Measurements from ENCODE around the gene TMEM151B. TPM values are rescaled to one million over a fixed set of nuclear protein-coding genes. Genes with fewer than 3 reads are reported as not detected.

TMEM151B gene
- total and polyA plus RNA-seq, 2 of the 13 experiments (the other 11 are each of a cell fraction or from before 2014, with no cell fraction given): not detected

DNA sequence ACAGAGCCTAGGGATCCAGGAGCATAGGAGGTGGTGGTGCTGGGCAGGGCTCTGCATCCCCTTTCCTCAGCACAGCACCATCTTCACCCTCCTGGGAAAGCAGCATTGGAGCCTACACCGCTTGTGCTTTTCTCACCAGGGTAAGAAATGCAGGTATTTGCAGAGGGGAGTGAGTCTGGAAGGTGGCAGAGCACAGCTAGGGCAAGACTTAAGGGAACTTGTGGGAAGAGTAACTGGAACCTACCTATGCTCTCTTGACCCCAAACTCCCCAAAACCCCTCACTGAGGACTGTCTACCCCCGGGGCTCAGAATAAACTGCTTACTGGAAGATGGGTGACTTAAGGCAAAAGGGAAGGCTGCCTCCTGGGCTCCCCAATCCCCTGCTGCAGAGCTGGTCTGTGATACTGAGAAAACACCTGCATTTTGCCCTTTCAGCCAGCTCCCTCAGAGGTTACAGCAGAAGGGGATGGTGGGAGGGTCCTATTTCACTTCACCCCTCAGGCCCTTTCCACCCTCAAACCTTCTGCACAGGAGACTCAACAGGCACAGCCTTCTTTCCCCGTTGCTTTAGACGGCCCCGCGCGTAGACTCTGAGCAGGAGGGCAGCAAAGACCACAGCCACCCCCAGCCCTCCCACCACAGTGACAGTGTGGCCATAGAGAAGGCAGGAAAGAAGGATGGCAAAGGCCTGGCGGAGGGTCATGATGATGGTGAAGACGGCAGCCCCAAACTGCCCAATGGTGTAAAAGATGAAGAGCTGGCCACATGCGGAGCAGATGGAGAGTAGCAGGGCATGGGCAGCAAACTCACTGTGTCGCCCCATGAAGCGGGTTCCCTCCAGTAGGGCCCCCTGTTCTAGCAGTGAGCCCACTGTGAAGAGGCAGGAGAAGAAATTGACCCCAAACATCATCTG, 15.8 kb upstream of the TMEM151B start (continued):
- TF ChIP-seq ZNF577 (CRISPR knock-in tag; IDR thresholded peaks at IDR 0.05; ENCODE audit: borderline replicate concordance, low read depth) (no peak), CEBPB (IDR thresholded peaks at IDR 0.05; ENCODE audit: borderline replicate concordance, low read depth, low read length) (no peak), ZNF790 (CRISPR knock-in tag; IDR thresholded peaks at IDR 0.05; ENCODE audit: borderline replicate concordance) (no peak), ZNF841 (CRISPR knock-in tag; IDR thresholded peaks at IDR 0.05; ENCODE audit: borderline replicate concordance) (no peak; the same call in 1 of the 2 replicates), MED8 (CRISPR knock-in tag; IDR thresholded peaks at IDR 0.05; ENCODE audit: insufficient replicate concordance) (peak; percentile 41), DNMT1 (CRISPR knock-in tag; IDR thresholded peaks at IDR 0.05) (no peak), RFXAP (CRISPR knock-in tag; IDR thresholded peaks at IDR 0.05; ENCODE audit: borderline replicate concordance) (no peak), TBX3 (IDR thresholded peaks at IDR 0.05; ENCODE audit: borderline replicate concordance) (no peak), FLYWCH1 (CRISPR knock-in tag; IDR thresholded peaks at IDR 0.05) (no peak), ZSCAN21 (CRISPR knock-in tag; IDR thresholded peaks at IDR 0.05; ENCODE audit: borderline replicate concordance) (no peak), AGO1 (IDR thresholded peaks at IDR 0.05; ENCODE audit: low read depth, low read length, poor library complexity, severe bottlenecking) (peak; percentile 75), ZBTB20 (CRISPR knock-in tag; IDR thresholded peaks at IDR 0.05; ENCODE audit: borderline replicate concordance, low read depth) (no peak)
- TF ChIP-seq, protein P1, sequence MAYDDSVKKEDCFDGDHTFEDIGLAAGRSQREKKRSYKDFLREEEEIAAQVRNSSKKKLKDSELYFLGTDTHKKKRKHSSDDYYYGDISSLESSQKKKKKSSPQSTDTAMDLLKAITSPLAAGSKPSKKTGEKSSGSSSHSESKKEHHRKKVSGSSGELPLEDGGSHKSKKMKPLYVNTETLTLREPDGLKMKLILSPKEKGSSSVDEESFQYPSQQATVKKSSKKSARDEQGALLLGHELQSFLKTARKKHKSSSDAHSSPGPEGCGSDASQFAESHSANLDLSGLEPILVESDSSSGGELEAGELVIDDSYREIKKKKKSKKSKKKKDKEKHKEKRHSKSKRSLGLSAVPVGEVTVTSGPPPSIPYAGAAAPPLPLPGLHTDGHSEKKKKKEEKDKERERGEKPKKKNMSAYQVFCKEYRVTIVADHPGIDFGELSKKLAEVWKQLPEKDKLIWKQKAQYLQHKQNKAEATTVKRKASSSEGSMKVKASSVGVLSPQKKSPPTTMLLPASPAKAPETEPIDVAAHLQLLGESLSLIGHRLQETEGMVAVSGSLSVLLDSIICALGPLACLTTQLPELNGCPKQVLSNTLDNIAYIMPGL (CRISPR knock-in tag; IDR thresholded peaks at IDR 0.05; ENCODE audit: borderline replicate concordance in 1 of 2, low read depth in 1 of 2): no peak
- TF ChIP-seq, protein P2, sequence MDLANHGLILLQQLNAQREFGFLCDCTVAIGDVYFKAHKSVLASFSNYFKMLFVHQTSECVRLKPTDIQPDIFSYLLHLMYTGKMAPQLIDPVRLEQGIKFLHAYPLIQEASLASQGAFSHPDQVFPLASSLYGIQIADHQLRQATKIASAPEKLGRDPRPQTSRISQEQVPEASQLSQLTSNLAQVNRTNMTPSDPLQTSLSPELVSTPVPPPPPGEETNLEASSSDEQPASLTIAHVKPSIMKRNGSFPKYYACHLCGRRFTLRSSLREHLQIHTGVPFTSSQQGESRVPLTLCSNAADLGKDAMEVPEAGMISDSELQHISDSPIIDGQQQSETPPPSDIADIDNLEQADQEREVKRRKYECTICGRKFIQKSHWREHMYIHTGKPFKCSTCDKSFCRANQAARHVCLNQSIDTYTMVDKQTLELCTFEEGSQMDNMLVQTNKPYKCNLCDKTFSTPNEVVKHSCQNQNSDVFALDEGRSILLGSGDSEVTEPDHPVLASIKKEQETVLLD (CRISPR knock-in tag; IDR thresholded peaks at IDR 0.05; ENCODE audit: low read depth): no peak
- TF ChIP-seq, protein P3, sequence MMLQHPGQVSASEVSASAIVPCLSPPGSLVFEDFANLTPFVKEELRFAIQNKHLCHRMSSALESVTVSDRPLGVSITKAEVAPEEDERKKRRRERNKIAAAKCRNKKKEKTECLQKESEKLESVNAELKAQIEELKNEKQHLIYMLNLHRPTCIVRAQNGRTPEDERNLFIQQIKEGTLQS (CRISPR knock-in tag; IDR thresholded peaks at IDR 0.05): peak; percentile 9; the same call in 1 of the 2 replicates
- TF ChIP-seq, protein P4, sequence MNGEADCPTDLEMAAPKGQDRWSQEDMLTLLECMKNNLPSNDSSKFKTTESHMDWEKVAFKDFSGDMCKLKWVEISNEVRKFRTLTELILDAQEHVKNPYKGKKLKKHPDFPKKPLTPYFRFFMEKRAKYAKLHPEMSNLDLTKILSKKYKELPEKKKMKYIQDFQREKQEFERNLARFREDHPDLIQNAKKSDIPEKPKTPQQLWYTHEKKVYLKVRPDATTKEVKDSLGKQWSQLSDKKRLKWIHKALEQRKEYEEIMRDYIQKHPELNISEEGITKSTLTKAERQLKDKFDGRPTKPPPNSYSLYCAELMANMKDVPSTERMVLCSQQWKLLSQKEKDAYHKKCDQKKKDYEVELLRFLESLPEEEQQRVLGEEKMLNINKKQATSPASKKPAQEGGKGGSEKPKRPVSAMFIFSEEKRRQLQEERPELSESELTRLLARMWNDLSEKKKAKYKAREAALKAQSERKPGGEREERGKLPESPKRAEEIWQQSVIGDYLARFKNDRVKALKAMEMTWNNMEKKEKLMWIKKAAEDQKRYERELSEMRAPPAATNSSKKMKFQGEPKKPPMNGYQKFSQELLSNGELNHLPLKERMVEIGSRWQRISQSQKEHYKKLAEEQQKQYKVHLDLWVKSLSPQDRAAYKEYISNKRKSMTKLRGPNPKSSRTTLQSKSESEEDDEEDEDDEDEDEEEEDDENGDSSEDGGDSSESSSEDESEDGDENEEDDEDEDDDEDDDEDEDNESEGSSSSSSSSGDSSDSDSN (CRISPR knock-in tag; IDR thresholded peaks at IDR 0.05): 0 out of 2 replicates have a peak, but pooled peaks have one; percentile 1
- TF ChIP-seq, protein P5, sequence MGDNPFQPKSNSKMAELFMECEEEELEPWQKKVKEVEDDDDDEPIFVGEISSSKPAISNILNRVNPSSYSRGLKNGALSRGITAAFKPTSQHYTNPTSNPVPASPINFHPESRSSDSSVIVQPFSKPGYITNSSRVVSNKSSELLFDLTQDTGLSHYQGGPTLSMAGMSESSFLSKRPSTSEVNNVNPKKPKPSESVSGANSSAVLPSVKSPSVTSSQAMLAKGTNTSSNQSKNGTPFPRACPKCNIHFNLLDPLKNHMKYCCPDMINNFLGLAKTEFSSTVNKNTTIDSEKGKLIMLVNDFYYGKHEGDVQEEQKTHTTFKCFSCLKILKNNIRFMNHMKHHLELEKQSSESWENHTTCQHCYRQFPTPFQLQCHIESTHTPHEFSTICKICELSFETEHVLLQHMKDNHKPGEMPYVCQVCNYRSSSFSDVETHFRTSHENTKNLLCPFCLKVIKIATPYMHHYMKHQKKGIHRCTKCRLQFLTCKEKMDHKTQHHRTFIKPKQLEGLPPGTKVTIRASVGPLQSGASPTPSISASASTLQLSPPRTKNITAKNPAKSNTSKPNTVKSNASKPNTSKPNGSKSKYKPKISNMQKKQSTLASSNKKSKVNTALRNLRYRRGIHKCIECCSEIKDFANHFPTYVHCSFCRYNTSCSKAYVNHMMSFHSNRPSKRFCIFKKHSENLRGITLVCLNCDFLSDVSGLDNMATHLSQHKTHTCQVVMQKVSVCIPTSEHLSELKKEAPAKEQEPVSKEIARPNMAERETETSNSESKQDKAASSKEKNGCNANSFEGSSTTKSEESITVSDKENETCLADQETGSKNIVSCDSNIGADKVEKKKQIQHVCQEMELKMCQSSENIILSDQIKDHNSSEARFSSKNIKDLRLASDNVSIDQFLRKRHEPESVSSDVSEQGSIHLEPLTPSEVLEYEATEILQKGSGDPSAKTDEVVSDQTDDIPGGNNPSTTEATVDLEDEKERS (CRISPR knock-in tag; IDR thresholded peaks at IDR 0.05): no peak

All from HepG2 (cell line).